A204.1 (cell line): Measurements from ENCODE around the gene STAMBP.

Source experiments
- FAIRE-seq: peaks from 2 replicates; lab custom pipeline; 2012; peaks lifted over from hg19 to GRCh38; lab: Jason Lieb, UNC

Gene STAMBP

GRCh38 chr2:73907840-73908452, 79.2 kb downstream of the STAMBP start:
- FAIRE-seq: no peak

- no peak for FAIRE-seq
Observed at GRCh38 chr2:73908689-73909652, 80.2 kb downstream of the STAMBP start.

GRCh38 chr2:73910873-73911547, 82.2 kb downstream of the STAMBP start:
- no peak for FAIRE-seq

GRCh38 chr2:73911548-73912208, 82.9 kb downstream of the STAMBP start:
- no peak for FAIRE-seq

- no peak for FAIRE-seq
Observed at GRCh38 chr2:73913414-73914054, 84.8 kb downstream of the STAMBP start.

- no peak for FAIRE-seq
Observed at GRCh38 chr2:73914667-73915066, 85.9 kb downstream of the STAMBP start.

- FAIRE-seq: no peak
Observed at GRCh38 chr2:73915437-73915993, 86.8 kb downstream of the STAMBP start.

- no peak for FAIRE-seq
Observed at GRCh38 chr2:73916666-73917065, 87.9 kb downstream of the STAMBP start.

GRCh38 chr2:73917296-73917695, 88.5 kb downstream of the STAMBP start:
- FAIRE-seq: no peak

- no peak for FAIRE-seq
Observed at GRCh38 chr2:73917696-73918207, 89.0 kb downstream of the STAMBP start.

GRCh38 chr2:73918856-73919255, 90.1 kb downstream of the STAMBP start:
- no peak for FAIRE-seq

- no peak for FAIRE-seq
Observed at GRCh38 chr2:73919596-73920228, 91.0 kb downstream of the STAMBP start.

GRCh38 chr2:73920577-73921545, 92.1 kb downstream of the STAMBP start:
- FAIRE-seq: no peak

- FAIRE-seq: no peak
Observed at GRCh38 chr2:73921581-73921980, 92.8 kb downstream of the STAMBP start.

- no peak for FAIRE-seq
Observed at GRCh38 chr2:73922681-73923080, 93.9 kb downstream of the STAMBP start.
